Keratinocyte (primary cell): ENCODE measurements around the gene SIGLEC15. TPM values are rescaled to one million over a fixed set of nuclear protein-coding genes. Genes with fewer than 3 reads are reported as not detected.

ENCODE experiments used
- DNase-seq: peaks from one replicate; pipeline ENCODE4 v3.0.0-alpha.2; 2011; ENCODE audit warnings: low read depth, missing footprints, low spot score
- FAIRE-seq: peaks from 2 replicates; lab custom pipeline; 2011; peaks lifted over from hg19 to GRCh38; lab: Jason Lieb, UNC
- H2AFZ ChIP-seq: 2 replicates; pipeline ENCODE4 v1.6.0; 2012; ENCODE audit warnings: low read length, control low read depth, inconsistent platforms; ENCODE audit not compliant: control insufficient read depth
- H3K27ac ChIP-seq: 2 replicates; pipeline ENCODE4 v1.5.1; 2011; ENCODE audit warnings: low read length; ENCODE audit not compliant: control insufficient read depth, insufficient read depth
- H3K27me3 ChIP-seq: 3 replicates; pipeline ENCODE4 v1.6.0; 2011; ENCODE audit warnings: low read length; ENCODE audit not compliant: control insufficient read depth, insufficient read depth; ENCODE audit errors: extremely low read depth
- H3K36me3 ChIP-seq, 2 experiments: 2 replicates in 1 of 2; 3 replicates in 1 of 2; pipeline ENCODE4 v1.5.1; 2011; ENCODE audit warnings: low read length in 2 of 2, mild to moderate bottlenecking in 1 of 2; ENCODE audit not compliant: control insufficient read depth in 2 of 2, insufficient read depth in 2 of 2; ENCODE audit errors: extremely low read depth in 1 of 2
- H3K4me1 ChIP-seq: 3 replicates; pipeline ENCODE4 v1.5.1; 2011; ENCODE audit warnings: low read length; ENCODE audit not compliant: control insufficient read depth, insufficient read depth; ENCODE audit errors: extremely low read depth
- H3K4me2 ChIP-seq: 3 replicates; pipeline ENCODE4 v1.6.0; 2011; ENCODE audit warnings: low read depth, low read length; ENCODE audit not compliant: control insufficient read depth, insufficient read depth; ENCODE audit errors: extremely low read depth
- H3K4me3 ChIP-seq, 3 experiments: fragments of 200-600 bp in 1 of 3; sonication (generic) in 1 of 3; 2 replicates in 2 of 3; 3 replicates in 1 of 3; pipeline ENCODE4 v1.5.1; 2011 to 2016; ENCODE audit warnings: low read length in 3 of 3, mild to moderate bottlenecking in 3 of 3, control low read depth in 2 of 3, inconsistent platforms in 1 of 3, low read depth in 1 of 3, mixed read lengths in 1 of 3, mixed run types in 1 of 3, moderate library complexity in 1 of 3; ENCODE audit not compliant: control insufficient read depth in 2 of 3, insufficient read depth in 2 of 3; ENCODE audit errors: extremely low read depth in 1 of 3
- H3K79me2 ChIP-seq: 2 replicates; pipeline ENCODE4 v1.6.0; 2012; ENCODE audit warnings: low read length; ENCODE audit not compliant: control insufficient read depth, insufficient read depth
- H3K9ac ChIP-seq: 3 replicates; pipeline ENCODE4 v1.6.0; 2011; ENCODE audit warnings: low read length; ENCODE audit not compliant: control insufficient read depth, insufficient read depth; ENCODE audit errors: extremely low read depth
- H3K9me1 ChIP-seq: 3 replicates; pipeline ENCODE4 v1.6.0; 2011; ENCODE audit warnings: low read length; ENCODE audit not compliant: control insufficient read depth, insufficient read depth; ENCODE audit errors: extremely low read depth
- H3K9me3 ChIP-seq: 2 replicates; pipeline ENCODE4 v1.5.1; 2012; ENCODE audit warnings: low read depth, low read length; ENCODE audit not compliant: control insufficient read depth
- H4K20me1 ChIP-seq: 3 replicates; pipeline ENCODE4 v1.6.0; 2011; ENCODE audit warnings: low read length; ENCODE audit not compliant: control insufficient read depth, insufficient read depth; ENCODE audit errors: extremely low read depth
- CTCF ChIP-seq, 3 experiments: IDR thresholded peaks in 1 of 3; conservative IDR thresholded peaks in 1 of 3; optimal IDR thresholded peaks in 1 of 3; 2 replicates in 2 of 3; 3 replicates in 1 of 3; pipeline versions ENCODE3 to v1.5.1; 2011; ENCODE audit warnings: low read length in 3 of 3, mild to moderate bottlenecking in 3 of 3, moderate library complexity in 2 of 3, control low read depth in 1 of 3, inconsistent platforms in 1 of 3; ENCODE audit not compliant: insufficient read depth in 2 of 3; ENCODE audit errors: extremely low read depth in 1 of 3
- EZH2 ChIP-seq: IDR thresholded peaks from one replicate; pipeline ENCODE4 v1.6.1; 2012; ENCODE audit warnings: inconsistent platforms, mild to moderate bottlenecking, low read length, moderate library complexity
- dilution Hi-C: fragments of 300-500 bp; cut with MboI; formaldehyde crosslinking; loops from one replicate; pipeline ENCODE4 v1.7.0; 2020; ENCODE audit warnings: low sequenced_read_pairs; ENCODE audit not compliant: extremely low pct_ligation_motif_present
- polyA plus RNA-seq, 5 experiments: library from polyadenylated mRNA; depleted of rRNA in 3 of 5; stranded (reverse) in 3 of 5; stranded (forward) in 1 of 5; unstranded in 1 of 5; fragments of >200 nt; gene quantifications; 1 replicate in 1 of 5; 2 replicates in 3 of 5; 3 replicates in 1 of 5; pipeline versions ENCODE4 v1.2.1 to v1.2.3, GENCODE V29; 2011 to 2012; ENCODE audit warnings: missing spikeins in 2 of 5, low read depth in 1 of 5, low replicate concordance in 1 of 5

Gene SIGLEC15
- polyA plus RNA-seq, 1 donor (not counting 4 experiments of a cell fraction or from before 2014, with no cell fraction given): not detected

GRCh38 chr18:45787346-45787745 is 38.1 kb upstream of the SIGLEC15 start:
- H4K20me1 ChIP-seq: no peaks in the 10 kb centered on the region
- no peaks in the 10 kb centered on the region for H3K27me3 ChIP-seq
- H3K9me3 ChIP-seq: no peaks in the 10 kb centered on the region
- H3K4me1 ChIP-seq: peaks cover 24% of the 10 kb centered on the region
- H3K4me3 ChIP-seq: no peak overlapping the region
- H3K9me1 ChIP-seq: no peaks in the 10 kb centered on the region
- dilution Hi-C loops: no loop called here
- H3K27ac ChIP-seq: no peak overlapping the region
- no peaks in the 10 kb centered on the region for H3K36me3 ChIP-seq
- H2AFZ ChIP-seq: no peak overlapping the region
- no peak overlapping the region for H3K9ac ChIP-seq
- DNase-seq: no peak
- H3K79me2 ChIP-seq: no peaks in the 10 kb centered on the region
- TF ChIP-seq CTCF (optimal IDR thresholded peaks at IDR 0.05 in 1 of 3, IDR thresholded peaks at IDR 0.05 in 1 of 3, conservative IDR thresholded peaks at IDR 0.05 in 1 of 3; ENCODE audit: extremely low read depth in 1 of 3, insufficient read depth in 2 of 3, low read length in 3 of 3) (no peak), EZH2 (no peak)
- FAIRE-seq: no peak
- no peak overlapping the region for H3K4me2 ChIP-seq

GRCh38 chr18:45788861-45789260 is 36.6 kb upstream of the SIGLEC15 start:
- Histone ChIP-seq H3K9ac (no peak overlapping the region), H3K27ac (no peak overlapping the region), H3K9me3 (no peaks in the 10 kb centered on the region), H3K4me1 (peaks cover 25% of the 10 kb centered on the region), H4K20me1 (no peaks in the 10 kb centered on the region), H3K79me2 (no peaks in the 10 kb centered on the region), H3K27me3 (no peaks in the 10 kb centered on the region), H3K4me2 (no peak overlapping the region), H3K9me1 (no peaks in the 10 kb centered on the region), H2AFZ (peak overlapping the region; percentile 20), H3K4me3 (no peak overlapping the region), H3K36me3 (no peaks in the 10 kb centered on the region)
- FAIRE-seq (no peak), DNase-seq (no peak)
- dilution Hi-C loops: no loop called here
- no peak for TF ChIP-seq CTCF (optimal IDR thresholded peaks at IDR 0.05 in 1 of 3, IDR thresholded peaks at IDR 0.05 in 1 of 3, conservative IDR thresholded peaks at IDR 0.05 in 1 of 3; ENCODE audit: extremely low read depth in 1 of 3, insufficient read depth in 2 of 3, low read length in 3 of 3)
- no peak for TF ChIP-seq EZH2
